HCT116 (cell line): ENCODE measurements around the gene PLCD4. TPM values are rescaled to one million over a fixed set of nuclear protein-coding genes. Genes with fewer than 3 reads are reported as not detected.

ENCODE experiments used
- ATAC-seq: fragments of 200-7000 bp; cut with Tn5 transposase; 2 replicates; pipeline ENCODE4 v1.9.1; 2020; ENCODE audit warnings: mild to moderate bottlenecking, moderate library complexity
- BruUV-seq: library from RNA; stranded (reverse); fragments of 400-500 nt; replicated peaks from 2 replicates; lab custom pipeline; 2021; lab: Mats Ljungman, UMichigan
- CTCF ChIA-PET: fragments of 300-600 bp; sonication (Branson Sonifier 250); formaldehyde crosslinking; loops from one replicate; lab custom pipeline; 2021; ENCODE audit warnings: antibody characterized with exemption; lab: Charles Lee
- POLR2A ChIA-PET: fragments of 300-600, 350-600 bp; sonication (Branson Sonifier 250); formaldehyde crosslinking; loops from one replicate; lab custom pipeline; 2021; ENCODE audit warnings: antibody characterized with exemption; lab: Charles Lee
- RAD21 ChIA-PET, 2 experiments: fragments of 300-600 bp; sonication (Branson Sonifier 250); formaldehyde crosslinking; loops; one replicate each; lab custom pipeline; 2023; ENCODE audit warnings: low total read pairs in 2 of 2; ENCODE audit not compliant: uncharacterized antibody in 2 of 2, unreplicated experiment in 2 of 2, low non-redundant PET in 1 of 2; lab: Charles Lee
- DNase-seq: peaks from one replicate; pipeline ENCODE4 v3.0.0-alpha.2; 2010; ENCODE audit warnings: low read depth, low spot score
- H2AFZ ChIP-seq: fragments of 200-600 bp; shearing (Covaris generic), sonication (generic); 2 replicates; pipeline ENCODE4 v1.6.1; 2017; ENCODE audit warnings: low read depth, mixed run types, mixed read lengths, antibody characterized with exemption, low read length; ENCODE audit not compliant: poor library complexity, severe bottlenecking
- H3K27ac ChIP-seq: 2 replicates; pipeline ENCODE4 v1.5.1; 2012; ENCODE audit warnings: low read depth, low read length
- H3K27me3 ChIP-seq: fragments of 200-600 bp; sonication (generic); 2 replicates; pipeline ENCODE4 v1.6.1; 2016; ENCODE audit warnings: mixed run types, low read length, mixed read lengths; ENCODE audit not compliant: insufficient read depth
- H3K36me3 ChIP-seq, 2 experiments: fragments of 200-500 bp in 1 of 2; fragments of 200-600 bp in 1 of 2; sonication (Bioruptor generic) in 1 of 2; sonication (generic) in 1 of 2; 2 replicates each; pipeline versions ENCODE4 v1.5.1 to v1.6.1; 2014 to 2016; ENCODE audit warnings: low read length in 2 of 2, inconsistent platforms in 1 of 2, mixed read lengths in 1 of 2, mixed run types in 1 of 2; ENCODE audit not compliant: insufficient read depth in 2 of 2, control insufficient read depth in 1 of 2
- H3K4me1 ChIP-seq, 2 experiments: fragments of 200-600 bp in 1 of 2; sonication (generic) in 1 of 2; 2 replicates each; pipeline versions ENCODE4 v1.5.1 to v1.6.1; 2012 to 2017; ENCODE audit warnings: low read length in 2 of 2, inconsistent platforms in 1 of 2, mild to moderate bottlenecking in 1 of 2, mixed read lengths in 1 of 2, mixed run types in 1 of 2, moderate library complexity in 1 of 2; ENCODE audit not compliant: insufficient read depth in 2 of 2, control insufficient read depth in 1 of 2
- H3K4me2 ChIP-seq: fragments of 200-600 bp; sonication (generic); 2 replicates; pipeline ENCODE4 v1.6.1; 2017; ENCODE audit warnings: mixed run types, low read length, mixed read lengths
- H3K4me3 ChIP-seq, 2 experiments: fragments of 200-600 bp in 1 of 2; sonication (generic) in 1 of 2; replicated peaks in 1 of 2; 2 replicates each; pipeline ENCODE4 v1.5.1; 2011 to 2016; ENCODE audit warnings: low read length in 2 of 2, control low read depth in 1 of 2, low read depth in 1 of 2, mild to moderate bottlenecking in 1 of 2, mixed read lengths in 1 of 2, mixed run types in 1 of 2
- H3K79me2 ChIP-seq: fragments of 200-600 bp; sonication (generic); 2 replicates; pipeline ENCODE4 v1.6.1; 2017; ENCODE audit warnings: mild to moderate bottlenecking, mixed run types, low read length, moderate library complexity, mixed read lengths; ENCODE audit not compliant: insufficient read depth
- H3K9ac ChIP-seq: fragments of 200-600 bp; sonication (generic); 2 replicates; pipeline ENCODE4 v1.6.1; 2016; ENCODE audit warnings: low read length, mixed read lengths
- H3K9me2 ChIP-seq: fragments of 200-600 bp; sonication (generic), shearing (Covaris generic); 2 replicates; pipeline ENCODE4 v1.6.1; 2017; ENCODE audit warnings: mixed run types, mild to moderate bottlenecking, moderate library complexity; ENCODE audit not compliant: insufficient read depth
- H3K9me3 ChIP-seq, 2 experiments: fragments of 200-500 bp in 1 of 2; fragments of 200-600 bp in 1 of 2; sonication (Bioruptor generic) in 1 of 2; sonication (generic) in 1 of 2; 2 replicates each; pipeline ENCODE4 v1.6.1; 2014 to 2017; ENCODE audit warnings: low read length in 2 of 2, mixed read lengths in 2 of 2, inconsistent platforms in 1 of 2, low read depth in 1 of 2, mild to moderate bottlenecking in 1 of 2, mixed run types in 1 of 2, moderate library complexity in 1 of 2; ENCODE audit not compliant: control insufficient read depth in 1 of 2, insufficient read depth in 1 of 2
- H4K20me1 ChIP-seq: fragments of 200-600 bp; sonication (generic), shearing (Covaris generic); 2 replicates; pipeline ENCODE4 v1.6.1; 2017; ENCODE audit warnings: mixed run types, mild to moderate bottlenecking, moderate library complexity; ENCODE audit not compliant: insufficient read depth
- CBX3 ChIP-seq: IDR thresholded peaks from 2 replicates; pipeline ENCODE4 v1.6.1; 2012; ENCODE audit warnings: low read depth
- CEBPB ChIP-seq: IDR thresholded peaks from 2 replicates; pipeline ENCODE4 v1.6.1; 2012; ENCODE audit warnings: low read depth
- ELF1 ChIP-seq: IDR thresholded peaks from 2 replicates; pipeline ENCODE4 v1.6.1; 2012; ENCODE audit warnings: low read depth, borderline replicate concordance
- EZH2 ChIP-seq: fragments of 200-600 bp; sonication (generic); IDR thresholded peaks from 2 replicates; pipeline ENCODE4 v1.6.1; 2017; ENCODE audit warnings: antibody characterized with exemption, mixed run types
- EZH2phosphoT487 ChIP-seq: fragments of 200-600 bp; IDR thresholded peaks from 2 replicates; pipeline ENCODE4 v1.6.1; 2018; ENCODE audit warnings: antibody characterized with exemption, borderline replicate concordance
- FOSL1 ChIP-seq: IDR thresholded peaks from 2 replicates; pipeline ENCODE4 v1.6.1; 2012; ENCODE audit warnings: low read depth
- POLR2A ChIP-seq: IDR thresholded peaks from 2 replicates; pipeline ENCODE4 v1.7.0; 2011; ENCODE audit warnings: borderline replicate concordance; ENCODE audit not compliant: insufficient read depth, insufficient read length; ENCODE audit errors: extremely low read depth
- POLR2AphosphoS5 ChIP-seq: IDR thresholded peaks from 2 replicates; pipeline ENCODE4 v1.6.1; 2011; ENCODE audit warnings: mild to moderate bottlenecking, low read depth, low read length, moderate library complexity
- RAD21 ChIP-seq: IDR thresholded peaks from 2 replicates; pipeline ENCODE4 v1.6.1; 2012; ENCODE audit warnings: low read depth, mild to moderate bottlenecking
- SIN3A ChIP-seq: IDR thresholded peaks from 2 replicates; pipeline ENCODE4 v1.6.1; 2012; ENCODE audit warnings: low read depth
- SP1 ChIP-seq: IDR thresholded peaks from 2 replicates; pipeline ENCODE4 v1.6.1; 2012; ENCODE audit warnings: low read depth
- SRF ChIP-seq: IDR thresholded peaks from 2 replicates; pipeline ENCODE4 v1.6.1; 2012; ENCODE audit warnings: low read depth
- TCF7L2 ChIP-seq: IDR thresholded peaks from 2 replicates; pipeline ENCODE4 v1.7.0; 2011; ENCODE audit warnings: borderline replicate concordance, inconsistent platforms; ENCODE audit not compliant: insufficient read depth, insufficient read length; ENCODE audit errors: extremely low read depth
- YY1 ChIP-seq: IDR thresholded peaks from 2 replicates; pipeline ENCODE4 v1.6.1; 2011; ENCODE audit warnings: low read length, low read depth, moderate library complexity, mild to moderate bottlenecking; ENCODE audit not compliant: insufficient replicate concordance; ENCODE audit errors: extremely low read depth
- ZFX ChIP-seq: fragments of 450-650 bp; IDR thresholded peaks from 2 replicates; pipeline ENCODE4 v1.6.1; 2017
- ZNF274 ChIP-seq: fragments of 200-500 bp; sonication (Bioruptor generic); IDR thresholded peaks from 2 replicates; pipeline ENCODE4 v1.6.1; 2014; ENCODE audit warnings: mild to moderate bottlenecking, low read depth, low read length, inconsistent platforms
- intact Hi-C: fragments of 100-400 bp; cut with micrococcal nuclease; formaldehyde crosslinking; loops from 2 replicates; pipeline ENCODE4 v1.10.0; 2022
- total RNA-seq: library from RNA; stranded (reverse); gene quantifications from one replicate; pipeline ENCODE4 v1.2.1, GENCODE V29; 2021; ENCODE audit not compliant: unreplicated experiment
- TF ChIP-seq, protein P1 (sequence below): IDR thresholded peaks from 2 replicates; pipeline ENCODE4 v1.6.1; 2012
- TF ChIP-seq, protein P2 (sequence below): IDR thresholded peaks from 2 replicates; pipeline ENCODE4 v1.6.1; 2012; ENCODE audit warnings: low read depth
- TF ChIP-seq, protein P3 (sequence below): IDR thresholded peaks from 2 replicates; pipeline ENCODE4 v1.6.1; 2011; ENCODE audit warnings: mild to moderate bottlenecking, low read length, moderate library complexity; ENCODE audit not compliant: insufficient replicate concordance; ENCODE audit errors: extremely low read depth

Gene PLCD4
- total RNA-seq, 1 experiment from 2014 or later: 0.64 TPM

DNA sequence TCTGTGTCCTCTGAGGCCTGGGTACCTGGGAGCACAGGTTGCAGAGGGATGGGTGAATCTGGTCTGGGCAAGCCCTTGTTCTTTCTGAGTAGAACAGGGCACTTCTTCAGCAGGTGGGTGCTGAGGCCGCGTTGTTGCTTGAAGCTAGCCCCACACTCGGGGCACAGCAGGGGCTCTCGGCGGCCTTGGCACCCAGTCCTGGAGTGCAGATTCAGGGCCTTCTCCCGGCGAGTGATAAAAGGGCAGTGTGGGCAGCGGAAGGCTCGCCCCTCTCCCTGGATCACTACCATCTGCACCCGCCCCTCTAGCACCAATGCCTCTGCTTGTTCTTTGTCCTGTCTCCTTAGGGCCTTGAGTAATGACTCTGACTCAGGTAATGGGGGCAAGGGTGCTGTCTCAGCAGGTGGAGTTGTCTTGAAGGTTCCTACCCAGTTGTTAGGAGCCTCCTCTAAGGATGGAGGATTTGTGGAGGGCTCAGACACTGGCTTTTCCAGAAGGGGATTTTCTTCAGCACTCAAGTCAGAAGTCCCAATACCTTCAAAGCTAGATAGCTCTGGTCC, 36.1 kb downstream of the PLCD4 start:
- DNase-seq (no peak), ATAC-seq (no peak)
- H4K20me1 ChIP-seq: no peaks in the 10 kb centered on the region; the same call in 1 of the 2 replicates
- no peak overlapping the region for H3K4me2 ChIP-seq
- ChIA-PET RAD21 (no interaction called here), CTCF (no interaction called here), POLR2A (no interaction called here)
- intact Hi-C loops: no loop called here
- H3K27me3 ChIP-seq: no peaks in the 10 kb centered on the region
- no peaks in the 10 kb centered on the region for H3K9me2 ChIP-seq
- no peaks in the 10 kb centered on the region for H3K4me1 ChIP-seq
- no peak overlapping the region for H2AFZ ChIP-seq
- H3K9me3 ChIP-seq: no peaks in the 10 kb centered on the region
- no peak overlapping the region for H3K4me3 ChIP-seq
- H3K9ac ChIP-seq: no peak overlapping the region
- no TSS peak for BruUV-seq
- peaks cover 45 to 57% of the 10 kb centered on the region in 2 experiments for H3K36me3 ChIP-seq
- TF ChIP-seq POLR2AphosphoS5 (no peak), EZH2phosphoT487 (no peak), EZH2 (no peak), CEBPB (no peak), SRF (no peak), CBX3 (no peak), SP1 (no peak), POLR2A (no peak), FOSL1 (no peak), ZNF274 (no peak), YY1 (no peak), ZFX (no peak), SIN3A (no peak), RAD21 (no peak), TCF7L2 (no peak), ELF1 (no peak)
- TF ChIP-seq, protein P1, sequence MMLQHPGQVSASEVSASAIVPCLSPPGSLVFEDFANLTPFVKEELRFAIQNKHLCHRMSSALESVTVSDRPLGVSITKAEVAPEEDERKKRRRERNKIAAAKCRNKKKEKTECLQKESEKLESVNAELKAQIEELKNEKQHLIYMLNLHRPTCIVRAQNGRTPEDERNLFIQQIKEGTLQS: no peak
- TF ChIP-seq, protein P2, sequence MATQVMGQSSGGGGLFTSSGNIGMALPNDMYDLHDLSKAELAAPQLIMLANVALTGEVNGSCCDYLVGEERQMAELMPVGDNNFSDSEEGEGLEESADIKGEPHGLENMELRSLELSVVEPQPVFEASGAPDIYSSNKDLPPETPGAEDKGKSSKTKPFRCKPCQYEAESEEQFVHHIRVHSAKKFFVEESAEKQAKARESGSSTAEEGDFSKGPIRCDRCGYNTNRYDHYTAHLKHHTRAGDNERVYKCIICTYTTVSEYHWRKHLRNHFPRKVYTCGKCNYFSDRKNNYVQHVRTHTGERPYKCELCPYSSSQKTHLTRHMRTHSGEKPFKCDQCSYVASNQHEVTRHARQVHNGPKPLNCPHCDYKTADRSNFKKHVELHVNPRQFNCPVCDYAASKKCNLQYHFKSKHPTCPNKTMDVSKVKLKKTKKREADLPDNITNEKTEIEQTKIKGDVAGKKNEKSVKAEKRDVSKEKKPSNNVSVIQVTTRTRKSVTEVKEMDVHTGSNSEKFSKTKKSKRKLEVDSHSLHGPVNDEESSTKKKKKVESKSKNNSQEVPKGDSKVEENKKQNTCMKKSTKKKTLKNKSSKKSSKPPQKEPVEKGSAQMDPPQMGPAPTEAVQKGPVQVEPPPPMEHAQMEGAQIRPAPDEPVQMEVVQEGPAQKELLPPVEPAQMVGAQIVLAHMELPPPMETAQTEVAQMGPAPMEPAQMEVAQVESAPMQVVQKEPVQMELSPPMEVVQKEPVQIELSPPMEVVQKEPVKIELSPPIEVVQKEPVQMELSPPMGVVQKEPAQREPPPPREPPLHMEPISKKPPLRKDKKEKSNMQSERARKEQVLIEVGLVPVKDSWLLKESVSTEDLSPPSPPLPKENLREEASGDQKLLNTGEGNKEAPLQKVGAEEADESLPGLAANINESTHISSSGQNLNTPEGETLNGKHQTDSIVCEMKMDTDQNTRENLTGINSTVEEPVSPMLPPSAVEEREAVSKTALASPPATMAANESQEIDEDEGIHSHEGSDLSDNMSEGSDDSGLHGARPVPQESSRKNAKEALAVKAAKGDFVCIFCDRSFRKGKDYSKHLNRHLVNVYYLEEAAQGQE: no peak
- TF ChIP-seq, protein P3, sequence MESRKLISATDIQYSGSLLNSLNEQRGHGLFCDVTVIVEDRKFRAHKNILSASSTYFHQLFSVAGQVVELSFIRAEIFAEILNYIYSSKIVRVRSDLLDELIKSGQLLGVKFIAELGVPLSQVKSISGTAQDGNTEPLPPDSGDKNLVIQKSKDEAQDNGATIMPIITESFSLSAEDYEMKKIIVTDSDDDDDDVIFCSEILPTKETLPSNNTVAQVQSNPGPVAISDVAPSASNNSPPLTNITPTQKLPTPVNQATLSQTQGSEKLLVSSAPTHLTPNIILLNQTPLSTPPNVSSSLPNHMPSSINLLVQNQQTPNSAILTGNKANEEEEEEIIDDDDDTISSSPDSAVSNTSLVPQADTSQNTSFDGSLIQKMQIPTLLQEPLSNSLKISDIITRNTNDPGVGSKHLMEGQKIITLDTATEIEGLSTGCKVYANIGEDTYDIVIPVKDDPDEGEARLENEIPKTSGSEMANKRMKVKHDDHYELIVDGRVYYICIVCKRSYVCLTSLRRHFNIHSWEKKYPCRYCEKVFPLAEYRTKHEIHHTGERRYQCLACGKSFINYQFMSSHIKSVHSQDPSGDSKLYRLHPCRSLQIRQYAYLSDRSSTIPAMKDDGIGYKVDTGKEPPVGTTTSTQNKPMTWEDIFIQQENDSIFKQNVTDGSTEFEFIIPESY: no peak
- peaks cover 21% of the 10 kb centered on the region; the same call in 1 of the 2 replicates for H3K79me2 ChIP-seq
- no peak overlapping the region for H3K27ac ChIP-seq
